Retinal pigment epithelial cell (primary cell): ENCODE results near the gene PDP2.

Experiments
- DNase-seq: peaks from one replicate; pipeline ENCODE4 v3.0.0-alpha.2; 2010; ENCODE audit warnings: low read depth
- H3K4me3 ChIP-seq: 2 replicates; pipeline ENCODE4 v1.5.1; 2011; ENCODE audit warnings: mild to moderate bottlenecking, low read length, control low read depth, moderate library complexity
- TF ChIP-seq, protein P1 (sequence below): conservative IDR thresholded peaks from 2 replicates; pipeline ENCODE4 v1.5.1; 2011; ENCODE audit warnings: low read depth, low read length, control low read depth, inconsistent platforms

Gene PDP2

DNA sequence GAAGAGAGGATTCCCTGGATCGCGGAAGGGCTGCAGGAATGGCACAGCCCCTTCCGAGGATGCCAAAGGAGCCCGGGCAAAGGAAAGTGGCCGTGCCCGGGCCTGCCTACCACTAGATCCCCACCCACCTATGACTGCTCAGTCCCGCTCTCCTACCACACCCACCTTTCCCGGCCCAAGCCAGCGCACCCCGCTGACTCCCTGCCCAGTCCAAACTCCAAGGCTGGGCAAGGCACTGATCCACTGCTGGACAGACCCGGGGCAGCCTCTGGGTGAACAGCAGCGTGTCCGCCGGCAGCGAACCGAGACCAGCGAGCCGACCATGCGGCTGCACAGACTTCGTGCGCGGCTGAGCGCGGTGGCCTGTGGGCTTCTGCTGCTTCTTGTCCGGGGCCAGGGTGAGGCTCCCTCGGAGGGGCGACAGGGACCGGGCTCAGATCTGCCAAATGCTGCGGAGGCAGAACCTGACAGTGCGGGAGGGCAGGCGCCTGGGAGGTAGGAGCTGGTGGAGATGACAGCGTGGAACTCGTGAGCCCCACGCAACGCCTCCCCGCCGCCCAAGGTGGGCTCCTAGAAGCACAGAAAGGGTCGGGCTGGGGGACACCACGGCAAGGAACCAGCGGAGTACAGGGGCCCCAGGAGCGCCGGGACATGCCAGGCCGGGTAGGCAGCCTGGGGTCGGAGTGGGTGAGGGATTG lies 55.1 kb downstream of the PDP2 start, which contains the start of gene CES2:
Gene CES2 (plus strand): TSS at position 203 of the 698 bp plus-strand sequence. CDS start 120 bp downstream, at position 323.
- H3K4me3 ChIP-seq, result peak within 1 kb of the TSS; percentile 95
- TF ChIP-seq, protein P1, sequence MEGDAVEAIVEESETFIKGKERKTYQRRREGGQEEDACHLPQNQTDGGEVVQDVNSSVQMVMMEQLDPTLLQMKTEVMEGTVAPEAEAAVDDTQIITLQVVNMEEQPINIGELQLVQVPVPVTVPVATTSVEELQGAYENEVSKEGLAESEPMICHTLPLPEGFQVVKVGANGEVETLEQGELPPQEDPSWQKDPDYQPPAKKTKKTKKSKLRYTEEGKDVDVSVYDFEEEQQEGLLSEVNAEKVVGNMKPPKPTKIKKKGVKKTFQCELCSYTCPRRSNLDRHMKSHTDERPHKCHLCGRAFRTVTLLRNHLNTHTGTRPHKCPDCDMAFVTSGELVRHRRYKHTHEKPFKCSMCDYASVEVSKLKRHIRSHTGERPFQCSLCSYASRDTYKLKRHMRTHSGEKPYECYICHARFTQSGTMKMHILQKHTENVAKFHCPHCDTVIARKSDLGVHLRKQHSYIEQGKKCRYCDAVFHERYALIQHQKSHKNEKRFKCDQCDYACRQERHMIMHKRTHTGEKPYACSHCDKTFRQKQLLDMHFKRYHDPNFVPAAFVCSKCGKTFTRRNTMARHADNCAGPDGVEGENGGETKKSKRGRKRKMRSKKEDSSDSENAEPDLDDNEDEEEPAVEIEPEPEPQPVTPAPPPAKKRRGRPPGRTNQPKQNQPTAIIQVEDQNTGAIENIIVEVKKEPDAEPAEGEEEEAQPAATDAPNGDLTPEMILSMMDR, result no peak
- DNase-seq, result no peak

DNA sequence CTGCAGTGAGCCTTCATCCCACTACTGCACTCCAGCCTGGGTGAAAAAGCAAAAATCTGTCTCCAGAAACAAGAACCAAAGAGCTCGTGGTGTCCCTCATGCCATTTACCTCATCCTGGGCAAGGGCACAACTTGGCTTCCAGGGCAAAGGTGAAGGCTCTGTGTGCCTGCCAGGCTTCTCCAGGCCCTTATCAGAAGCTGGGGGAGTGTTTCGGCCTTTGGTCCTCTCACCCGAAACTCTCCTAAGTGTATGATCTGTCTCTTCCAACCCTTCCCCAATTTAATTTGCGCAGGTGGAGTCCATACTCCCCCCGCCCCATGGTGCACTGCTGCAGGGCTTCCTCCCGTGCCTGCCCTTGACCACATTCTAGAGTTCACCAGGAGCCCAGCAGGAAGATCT lies 56.1 kb downstream of the PDP2 start:
- H3K4me3 ChIP-seq, result no peak overlapping the region
- TF ChIP-seq, protein P1, result no peak
- DNase-seq, result no peak

DNA sequence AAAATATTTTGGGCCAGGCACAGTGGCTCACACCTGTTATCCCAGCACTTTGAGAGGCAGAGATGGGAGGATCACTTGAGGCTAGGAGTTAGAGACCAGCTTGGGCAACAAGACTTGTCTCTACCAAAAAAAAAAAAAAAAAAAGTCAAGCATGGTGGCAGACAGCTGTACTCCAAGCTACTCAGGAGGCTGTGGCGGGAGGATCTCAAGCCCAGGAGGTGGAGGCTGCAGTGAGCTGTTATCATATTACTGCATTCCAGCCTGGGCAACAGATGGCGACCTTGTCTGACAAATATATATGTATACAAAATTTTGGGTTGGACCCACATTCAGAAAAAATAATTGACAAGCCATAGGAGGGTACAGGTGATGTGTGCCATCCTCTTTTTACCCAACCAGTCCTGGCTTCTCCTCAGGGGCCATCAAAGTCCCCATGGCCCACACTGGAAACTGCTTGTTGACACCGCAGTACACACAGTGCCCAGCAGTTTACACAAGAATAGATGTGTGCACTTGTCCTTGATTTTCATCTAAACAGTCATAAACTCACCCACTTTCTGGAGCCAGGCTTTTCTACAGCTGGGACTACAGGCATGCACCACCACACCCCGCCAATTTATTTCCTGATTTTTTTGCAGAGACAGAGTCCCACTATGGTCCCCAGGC lies 56.7 kb downstream of the PDP2 start:
- no peak for DNase-seq
- TF ChIP-seq, protein P1, result no peak
- no peak overlapping the region for H3K4me3 ChIP-seq

DNA sequence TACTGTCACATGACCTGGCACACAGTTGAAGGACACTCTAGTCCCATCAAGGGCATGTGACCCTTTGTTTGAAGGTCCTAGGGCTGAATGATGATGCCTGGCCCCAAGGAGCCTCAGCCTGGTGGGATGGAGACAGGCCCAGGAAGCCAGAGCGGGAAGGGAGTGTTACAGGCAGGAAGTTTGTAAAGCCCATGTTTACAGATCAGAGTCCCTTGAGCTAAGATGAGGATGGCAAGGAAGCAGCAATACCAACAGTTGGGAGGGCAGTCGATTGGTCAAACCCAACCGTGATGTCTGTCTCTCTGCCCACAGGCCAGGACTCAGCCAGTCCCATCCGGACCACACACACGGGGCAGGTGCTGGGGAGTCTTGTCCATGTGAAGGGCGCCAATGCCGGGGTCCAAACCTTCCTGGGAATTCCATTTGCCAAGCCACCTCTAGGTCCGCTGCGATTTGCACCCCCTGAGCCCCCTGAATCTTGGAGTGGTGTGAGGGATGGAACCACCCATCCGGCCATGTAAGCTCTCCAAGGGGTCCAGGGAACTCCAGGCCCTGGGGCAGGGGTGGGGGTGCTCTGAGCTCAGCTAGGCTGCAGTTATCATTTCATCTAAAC lies 57.5 kb downstream of the PDP2 start:
- DNase-seq, result no peak
- TF ChIP-seq, protein P1, result no peak
- H3K4me3 ChIP-seq, result no peak overlapping the region

DNA sequence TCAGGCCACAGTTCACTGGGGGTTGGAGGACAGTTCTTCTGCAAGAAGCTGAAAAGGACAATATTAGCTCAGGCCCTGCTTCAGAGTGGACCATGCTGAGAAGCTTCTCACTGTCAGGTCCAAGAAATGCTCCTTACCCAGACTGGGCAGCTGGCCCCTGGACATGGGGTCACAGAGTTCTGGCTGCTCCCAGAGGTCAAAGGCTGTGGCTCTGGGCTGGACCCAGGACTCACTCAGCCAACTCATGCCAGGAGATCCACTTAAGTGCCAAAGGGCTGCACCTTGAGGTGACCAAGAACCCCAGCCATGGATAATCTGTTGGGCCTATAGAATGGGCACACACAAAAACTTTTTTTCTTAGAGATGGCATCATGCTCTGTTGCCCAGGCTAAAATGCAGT lies 59.1 kb downstream of the PDP2 start:
- no peak for DNase-seq
- TF ChIP-seq, protein P1, result no peak
- H3K4me3 ChIP-seq, result no peak overlapping the region

DNA sequence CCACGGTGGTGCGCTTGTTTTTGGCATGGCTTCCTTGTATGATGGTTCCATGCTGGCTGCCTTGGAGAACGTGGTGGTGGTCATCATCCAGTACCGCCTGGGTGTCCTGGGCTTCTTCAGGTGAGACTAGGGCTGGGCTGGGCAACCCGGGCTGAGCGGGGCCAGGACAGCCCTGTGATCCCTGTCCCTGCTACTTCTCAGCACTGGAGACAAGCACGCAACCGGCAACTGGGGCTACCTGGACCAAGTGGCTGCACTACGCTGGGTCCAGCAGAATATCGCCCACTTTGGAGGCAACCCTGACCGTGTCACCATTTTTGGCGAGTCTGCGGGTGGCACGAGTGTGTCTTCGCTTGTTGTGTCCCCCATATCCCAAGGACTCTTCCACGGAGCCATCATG lies 59.9 kb downstream of the PDP2 start:
- no peak for DNase-seq
- H3K4me3 ChIP-seq, result no peak overlapping the region
- TF ChIP-seq, protein P1, result no peak
